Kidney capillary endothelial cell (primary cell): Measurements from ENCODE around the gene RHNO1.

ENCODE experiments used
- DNase-seq: peaks from one replicate; pipeline ENCODE4 v3.0.0-alpha.2; 2018; ENCODE audit warnings: low spot score

RHNO1 gene

DNA sequence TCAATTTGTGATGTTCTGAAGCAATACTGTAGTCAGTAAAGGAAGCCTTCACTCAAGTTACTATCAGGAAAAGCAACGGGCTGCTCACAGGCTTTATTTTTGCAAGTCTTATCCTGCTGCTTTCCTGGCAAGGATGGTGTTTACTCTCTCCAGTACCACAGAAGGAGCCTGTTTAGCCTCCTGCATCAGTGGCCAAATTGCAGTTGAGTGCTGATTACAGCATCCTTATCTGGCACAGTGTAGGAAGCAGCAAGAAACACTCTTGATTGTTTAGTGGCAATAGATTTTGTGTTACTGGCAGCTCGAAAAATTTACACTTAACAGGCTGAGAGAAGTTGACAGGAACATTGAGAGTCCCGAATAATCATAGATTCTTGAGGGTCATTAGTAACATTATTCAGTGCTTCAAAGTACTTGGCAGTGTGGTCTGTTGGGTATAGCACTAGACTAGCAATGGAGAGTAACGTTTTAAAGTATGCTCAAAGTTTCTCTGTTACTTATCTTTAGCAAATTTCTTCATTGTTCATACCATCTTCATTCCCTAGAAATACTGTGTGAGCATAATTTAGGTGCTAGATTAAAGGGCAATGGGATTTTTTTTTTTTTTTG is 25.4 kb downstream of the RHNO1 start:
- no peak for DNase-seq

DNA sequence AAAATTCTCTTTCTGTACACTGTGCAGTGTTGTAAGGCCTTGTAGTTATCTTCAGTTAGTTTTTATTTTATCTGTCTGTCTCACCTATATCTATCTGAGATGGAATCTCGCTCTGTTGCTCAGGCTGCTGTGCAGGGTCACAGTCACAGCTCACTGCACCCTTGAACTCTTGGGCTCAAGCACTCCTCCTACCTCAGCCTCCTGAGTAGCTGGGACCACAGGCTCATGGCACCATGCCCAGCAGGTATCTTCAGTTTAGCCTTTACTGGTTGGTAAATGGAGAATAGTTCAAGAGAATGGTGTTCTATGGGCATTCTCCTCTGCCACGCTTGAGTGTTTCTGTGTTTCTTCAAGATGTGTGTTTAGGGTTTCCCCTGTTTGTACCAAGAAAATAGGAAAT is 27.2 kb downstream of the RHNO1 start:
- DNase-seq: no peak

DNA sequence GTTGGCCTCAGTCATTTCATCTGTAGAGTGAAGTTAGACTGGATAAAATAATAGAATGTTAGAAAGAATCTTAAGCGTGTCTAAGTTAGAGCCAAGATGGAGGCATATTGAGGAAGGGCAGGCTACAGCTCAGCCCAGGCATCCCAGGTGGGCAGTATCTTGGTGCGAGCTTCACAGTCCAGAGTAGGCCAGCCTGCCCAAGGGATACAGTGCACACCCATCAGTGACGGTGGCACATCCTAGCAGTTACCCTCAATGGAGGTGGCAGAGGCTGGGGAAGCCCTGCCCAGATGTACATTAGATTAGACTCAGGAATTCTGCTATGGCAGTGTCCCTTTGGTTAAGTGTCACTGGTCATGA is 35.2 kb downstream of the RHNO1 start:
- no peak for DNase-seq

DNA sequence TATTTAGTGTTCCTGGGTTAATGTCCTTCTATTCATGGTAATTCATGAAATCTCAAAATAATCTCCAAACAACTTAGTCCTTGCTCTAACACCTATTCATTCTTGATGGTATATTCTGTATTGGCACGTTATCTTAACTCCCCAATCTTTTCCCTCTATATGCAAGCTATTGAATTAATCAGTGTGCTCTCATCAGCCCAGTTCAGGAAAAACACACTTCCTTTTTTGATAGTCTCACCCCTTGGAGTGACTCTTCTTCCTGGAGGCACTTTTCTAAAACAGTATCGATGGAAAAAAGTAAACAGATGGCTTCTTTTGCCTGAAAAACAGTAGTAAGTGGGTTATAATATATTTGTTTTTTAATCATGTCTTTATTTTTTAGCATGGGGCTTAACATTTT is 42.2 kb downstream of the RHNO1 start:
- peak; percentile 28 for DNase-seq

DNA sequence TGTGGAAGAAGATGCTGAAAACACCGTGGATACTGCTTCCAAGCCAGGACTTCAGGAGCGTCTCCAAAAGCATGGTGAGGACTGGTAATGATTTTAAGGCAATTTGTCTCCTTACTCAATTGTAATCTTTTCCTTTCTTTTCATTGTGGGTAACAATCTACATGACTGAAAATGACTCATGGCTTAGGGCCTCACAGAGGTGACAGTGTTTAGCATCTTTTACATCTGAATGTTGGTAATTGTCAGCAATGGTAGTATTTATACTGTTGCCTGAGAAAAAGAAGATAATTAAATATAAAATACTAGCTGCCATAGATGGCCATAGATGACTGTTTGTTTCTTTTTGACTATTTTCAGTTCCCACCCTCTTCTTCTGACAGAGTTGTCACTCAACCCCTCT is 45.3 kb downstream of the RHNO1 start:
- no peak for DNase-seq

DNA sequence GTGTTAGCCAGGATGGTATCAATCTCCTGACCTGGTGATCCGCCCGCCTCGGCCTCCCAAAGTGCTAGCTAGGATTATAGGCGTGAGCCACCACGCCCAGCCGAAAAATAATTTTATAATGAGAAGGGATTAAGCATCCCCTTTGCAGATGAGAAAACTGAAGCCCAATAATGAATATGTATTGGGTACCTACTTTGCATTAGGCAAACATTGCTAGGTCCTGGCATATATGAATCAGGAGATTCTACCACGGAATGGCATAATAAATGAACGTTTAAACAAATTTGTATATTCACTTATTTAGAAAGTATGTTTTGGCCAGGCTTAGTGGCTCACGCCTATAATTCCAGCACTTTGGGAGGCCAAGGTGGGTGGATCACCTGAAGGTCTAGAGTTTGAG is 46.0 kb downstream of the RHNO1 start:
- no peak for DNase-seq

DNA sequence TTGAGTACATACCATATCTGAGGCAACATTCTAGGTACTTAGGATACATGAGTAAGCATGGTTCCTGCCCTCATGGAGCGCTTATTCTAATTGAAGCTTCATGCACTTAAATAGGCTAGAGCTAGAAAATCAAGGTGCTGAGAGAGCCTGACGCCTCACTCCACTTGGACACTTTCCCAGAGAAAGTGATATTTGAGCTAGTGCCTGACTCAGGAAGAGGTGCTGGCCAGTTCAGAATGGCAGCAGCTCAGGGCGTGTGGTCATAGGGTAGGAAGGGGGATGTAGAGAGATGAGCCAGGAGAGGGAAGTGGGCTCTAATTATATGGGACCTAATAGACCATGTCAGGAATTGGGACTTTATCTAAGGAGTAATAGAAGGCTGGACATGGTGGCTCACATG is 47.0 kb downstream of the RHNO1 start:
- no peak for DNase-seq

DNA sequence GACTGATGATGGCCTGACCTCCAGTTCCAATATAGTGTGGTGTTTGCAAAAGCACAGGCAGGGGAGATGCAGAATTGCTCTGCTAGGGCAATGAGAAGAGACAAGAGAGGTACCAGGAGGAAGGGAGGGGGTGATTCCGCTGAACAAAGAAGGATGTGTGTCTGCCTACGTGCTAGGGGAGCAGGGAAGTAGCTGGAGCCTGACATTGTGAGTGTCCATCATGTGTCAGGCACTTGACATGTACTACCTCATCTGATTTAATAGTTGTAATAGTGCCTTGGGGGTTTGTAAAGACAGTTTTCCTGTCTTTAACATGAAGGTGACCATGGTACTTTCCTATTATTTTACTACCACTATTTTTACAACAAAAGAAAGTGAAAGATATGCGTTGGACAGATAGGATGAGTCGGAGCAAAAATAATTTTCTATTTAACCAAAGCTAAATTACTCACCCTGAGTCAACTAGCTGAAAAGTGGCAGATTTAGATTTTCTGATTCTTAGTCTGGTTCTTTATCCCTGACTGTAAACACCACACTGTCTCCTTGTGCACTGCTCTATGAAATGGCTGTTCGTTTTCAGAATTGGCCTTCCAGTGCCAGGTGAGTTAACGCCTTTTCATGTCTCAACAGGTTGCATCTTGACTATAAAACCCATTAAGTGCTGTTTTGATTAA is 48.4 kb downstream of the RHNO1 start:
- peak; percentile 27 for DNase-seq

DNA sequence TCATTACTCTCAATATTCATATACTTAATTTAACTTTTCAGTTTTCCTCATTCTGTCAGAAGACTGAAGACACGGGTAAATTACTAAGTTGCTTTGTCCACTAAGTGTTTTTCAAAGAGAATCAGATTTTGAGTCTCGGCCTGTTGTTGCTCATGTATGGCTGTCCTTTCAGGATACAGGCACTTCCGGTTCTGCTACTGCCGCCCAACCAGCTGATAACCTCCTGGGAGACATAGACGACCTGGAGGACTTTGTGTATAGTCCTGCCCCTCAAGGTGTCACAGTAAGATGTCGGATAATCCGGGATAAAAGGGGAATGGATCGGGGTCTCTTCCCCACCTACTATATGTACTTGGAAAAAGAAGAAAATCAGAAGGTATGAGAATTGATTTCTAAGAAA is 53.8 kb downstream of the RHNO1 start:
- DNase-seq: peak; percentile 49

DNA sequence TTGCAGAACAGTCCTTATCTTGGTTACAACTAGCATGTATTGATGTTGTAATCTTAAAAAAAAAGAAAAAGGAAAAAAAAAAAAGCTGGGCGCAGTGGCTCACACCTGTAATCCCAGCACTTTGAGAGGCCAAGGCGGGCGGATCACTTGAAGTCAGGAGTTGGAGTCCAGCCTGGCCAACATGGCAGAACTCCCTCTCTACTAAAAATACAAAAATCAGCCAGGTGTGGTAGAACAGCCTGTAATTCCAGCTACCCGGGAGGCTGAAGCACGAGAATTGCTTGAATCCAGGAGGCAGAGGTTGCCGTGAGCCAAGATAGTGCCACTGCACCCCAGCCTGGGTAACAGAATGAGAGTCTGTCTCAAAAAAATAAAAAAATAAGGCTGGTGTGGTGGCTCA is 56.6 kb downstream of the RHNO1 start:
- DNase-seq: no peak

DNA sequence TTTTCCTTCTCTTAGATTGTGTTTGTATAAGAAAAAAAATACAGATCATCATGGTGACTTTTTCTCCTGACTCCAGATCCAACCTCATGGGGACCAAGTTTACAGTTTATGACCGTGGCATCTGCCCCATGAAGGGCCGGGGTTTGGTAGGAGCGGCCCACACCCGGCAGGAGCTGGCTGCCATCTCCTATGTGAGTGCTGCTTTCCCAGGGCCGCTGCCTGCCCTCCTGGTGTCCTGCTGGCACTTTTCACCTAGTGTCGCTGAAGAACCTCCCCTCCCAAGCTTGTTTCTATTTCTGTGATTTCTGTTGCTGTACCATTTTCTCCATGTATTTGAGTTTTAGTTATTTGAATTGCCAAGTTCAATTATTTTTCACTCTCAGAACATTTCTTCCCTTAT is 57.3 kb downstream of the RHNO1 start:
- DNase-seq: no peak

DNA sequence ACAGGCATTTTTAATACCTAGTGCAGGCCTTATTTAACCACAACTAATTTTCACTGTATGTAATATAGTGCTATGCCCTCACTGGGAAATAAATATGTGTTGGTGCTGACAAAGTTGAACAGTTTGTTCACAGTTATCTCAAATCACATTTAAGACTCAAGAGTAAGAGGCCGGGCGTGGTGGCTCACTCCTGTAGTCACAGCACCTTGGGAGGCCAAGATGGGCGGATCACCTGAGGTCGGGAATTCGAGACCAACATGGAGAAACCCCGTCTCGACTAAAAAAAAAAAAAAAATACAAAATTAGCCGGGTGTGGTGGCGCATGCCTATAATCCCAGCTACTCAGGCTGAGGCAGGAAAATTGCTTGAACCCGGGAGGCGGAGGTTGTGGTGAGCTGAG is 59.3 kb downstream of the RHNO1 start:
- DNase-seq: no peak

DNA sequence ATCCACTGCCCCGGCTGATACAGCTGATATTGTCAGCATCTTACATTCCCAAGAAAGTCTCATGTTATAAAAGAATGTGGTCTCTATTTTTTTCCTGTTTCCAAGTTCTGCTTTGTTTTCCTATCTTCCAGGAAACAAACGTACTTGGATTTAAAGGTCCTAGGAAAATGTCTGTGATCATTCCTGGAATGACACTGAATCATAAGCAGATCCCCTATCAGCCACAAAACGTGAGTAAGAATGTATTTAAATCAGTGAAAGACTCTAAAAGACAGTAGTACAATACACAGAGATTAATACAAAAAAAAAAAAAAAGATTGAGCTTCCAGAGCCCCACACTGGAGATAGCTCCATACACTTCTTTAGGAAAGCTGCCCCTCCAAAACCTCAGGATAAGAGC is 60.5 kb downstream of the RHNO1 start:
- DNase-seq: no peak
